CD4-positive, alpha-beta T cell (primary cell): Measurements from ENCODE around the gene COL6A2. TPM values are rescaled to one million over a fixed set of nuclear protein-coding genes. Genes with fewer than 3 reads are reported as not detected.

Experiments used
- ATAC-seq: fragments of 200-7000 bp; cut with Tn5 transposase; one replicate; pipeline ENCODE4 v1.10.0; 2022; ENCODE audit warnings: mild to moderate bottlenecking; ENCODE audit not compliant: poor library complexity
- CTCF ChIA-PET: fragments of 350-600 bp; sonication (Branson Sonifier 250); formaldehyde crosslinking; loops from one replicate; lab custom pipeline; 2021; ENCODE audit warnings: antibody characterized with exemption, inconsistent platforms; lab: Charles Lee
- POLR2A ChIA-PET: fragments of 350-600 bp; sonication (Branson Sonifier 250); formaldehyde crosslinking; loops from one replicate; lab custom pipeline; 2021; ENCODE audit warnings: antibody characterized with exemption, inconsistent platforms; lab: Charles Lee
- DNase-seq, 14 experiments: peaks; one replicate each; pipeline ENCODE4 v3.0.0-alpha.2; 2013 to 2020; ENCODE audit warnings: mixed read lengths in 2 of 14
- H3K27ac ChIP-seq, 2 donors: one replicate each; pipeline versions ENCODE4 v1.5.1 to v1.7.0; 2013; ENCODE audit warnings: low read length in 2 of 2, low read depth in 1 of 2, mild to moderate bottlenecking in 1 of 2
- H3K27me3 ChIP-seq, 2 experiments: 1 replicate in 1 of 2; 2 replicates in 1 of 2; pipeline versions ENCODE4 v1.6.1 to v1.7.0; 2013; ENCODE audit warnings: low read length in 2 of 2, control low read depth in 1 of 2, mild to moderate bottlenecking in 1 of 2, moderate library complexity in 1 of 2; ENCODE audit not compliant: insufficient read depth in 2 of 2, control insufficient read depth in 1 of 2
- H3K36me3 ChIP-seq: one replicate; pipeline ENCODE4 v1.6.1; 2013; ENCODE audit warnings: low read length, control low read depth; ENCODE audit not compliant: insufficient read depth
- H3K4me1 ChIP-seq: one replicate; pipeline ENCODE4 v1.6.1; 2013; ENCODE audit warnings: low read length, control low read depth; ENCODE audit not compliant: insufficient read depth
- H3K4me3 ChIP-seq: one replicate; pipeline ENCODE4 v1.5.1; 2013; ENCODE audit warnings: mild to moderate bottlenecking, low read length, moderate library complexity
- H3K9me3 ChIP-seq, 2 experiments: 1 replicate in 1 of 2; 2 replicates in 1 of 2; pipeline versions ENCODE4 v1.6.1 to v1.7.0; 2013; ENCODE audit warnings: low read length in 2 of 2, mild to moderate bottlenecking in 2 of 2, control low read depth in 1 of 2, moderate library complexity in 1 of 2; ENCODE audit not compliant: control insufficient read depth in 1 of 2, insufficient read depth in 1 of 2
- H3K27ac Mint-ChIP-seq: one replicate; pipeline ENCODE4 v1.8.0; 2020; ENCODE audit warnings: mixed read lengths
- H3K27me3 Mint-ChIP-seq: one replicate; pipeline ENCODE4 v1.8.0; 2021; ENCODE audit warnings: mixed read lengths
- H3K36me3 Mint-ChIP-seq: one replicate; pipeline ENCODE4 v1.8.0; 2021; ENCODE audit warnings: low read depth, mixed read lengths
- H3K4me1 Mint-ChIP-seq: one replicate; pipeline ENCODE4 v1.8.0; 2021; ENCODE audit warnings: low read depth, mixed read lengths
- H3K4me3 Mint-ChIP-seq: one replicate; pipeline ENCODE4 v1.8.0; 2020; ENCODE audit warnings: mild to moderate bottlenecking, mixed read lengths
- H3K9me3 Mint-ChIP-seq: one replicate; pipeline ENCODE4 v1.8.0; 2020; ENCODE audit warnings: mixed read lengths
- intact Hi-C, 2 experiments: fragments of 100-400 bp; cut with DNase I in 1 of 2; cut with micrococcal nuclease in 1 of 2; formaldehyde crosslinking; loops; one replicate each; pipeline versions ENCODE4 v1.15.1 to v1.9.0; 2023 to 2025; cut with DNase I, micrococcal nuclease
- total RNA-seq, 174 experiments: library from RNA in 2 of 174; stranded (reverse) in 2 of 174; gene quantifications; one replicate each; pipeline ENCODE4 v1.2.3 and lab custom pipeline; 2021 to 2026
- TF ChIP-seq, protein P1 (sequence below): fragments of 200-600 bp; IDR thresholded peaks from one replicate; pipeline ENCODE4 v1.8.0; 2022; ENCODE audit warnings: antibody characterized with exemption, mild to moderate bottlenecking

Gene COL6A2
- total RNA-seq, 2 experiments from 2014 or later = 24.1 to 26.4 TPM

DNA sequence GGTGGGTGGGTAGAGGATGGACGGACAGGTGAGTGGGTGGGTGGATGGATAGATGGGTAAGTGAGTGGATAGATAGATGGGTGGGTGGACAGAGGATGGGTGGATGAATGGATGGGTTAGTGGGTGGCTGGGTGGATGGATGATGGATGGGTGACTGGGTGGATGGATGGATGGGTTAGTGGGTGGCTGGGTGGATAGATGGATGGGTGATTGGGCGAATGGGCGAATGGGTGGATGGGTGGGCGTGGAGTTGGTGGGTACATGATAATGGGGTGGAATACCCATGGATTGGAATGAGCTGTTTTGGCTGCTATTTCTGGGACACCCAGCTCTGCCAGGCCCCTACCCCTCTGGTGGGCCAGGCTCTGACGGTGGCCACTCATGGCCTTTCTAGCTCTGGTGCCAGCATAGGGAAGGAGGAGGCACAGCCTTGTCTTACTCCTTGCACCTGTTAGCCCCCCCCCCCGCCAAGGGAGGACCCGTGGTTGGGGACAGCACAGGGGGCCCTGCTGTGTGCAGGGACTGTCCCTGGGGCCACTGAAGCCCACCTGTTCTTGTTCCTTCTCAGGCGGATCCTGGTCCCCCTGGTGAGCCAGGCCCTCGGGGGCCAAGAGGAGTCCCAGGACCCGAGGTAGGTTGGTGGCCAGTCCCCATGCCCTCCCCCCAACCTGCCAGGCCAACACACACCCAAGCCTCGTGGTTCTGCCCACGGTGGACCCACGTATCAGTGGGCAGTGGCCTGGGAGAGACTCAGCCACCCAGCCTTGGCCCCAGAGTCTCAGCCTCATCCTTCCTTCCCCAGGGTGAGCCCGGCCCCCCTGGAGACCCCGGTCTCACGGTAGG, 26.4 kb downstream of the COL6A2 start:
- CTCF ChIA-PET = no interaction called here
- DNase-seq (peak in 2 of 14 experiments; percentile 3 to 28), ATAC-seq (no peak)
- POLR2A ChIA-PET = no interaction called here
- Mint-ChIP-seq H3K4me1 (no peaks in the 10 kb centered on the region), H3K9me3 (no peaks in the 10 kb centered on the region), H3K27me3 (no peaks in the 10 kb centered on the region), H3K27ac (no peak overlapping the region), H3K36me3 (no peaks in the 10 kb centered on the region), H3K4me3 (no peak overlapping the region)
- H3K27me3 ChIP-seq = no peaks in the 10 kb centered on the region
- H3K9me3 ChIP-seq = peaks cover 0 to 4% of the 10 kb centered on the region in 2 experiments
- no peak overlapping the region for H3K27ac ChIP-seq
- intact Hi-C loops = no loop called here
- TF ChIP-seq, protein P1, sequence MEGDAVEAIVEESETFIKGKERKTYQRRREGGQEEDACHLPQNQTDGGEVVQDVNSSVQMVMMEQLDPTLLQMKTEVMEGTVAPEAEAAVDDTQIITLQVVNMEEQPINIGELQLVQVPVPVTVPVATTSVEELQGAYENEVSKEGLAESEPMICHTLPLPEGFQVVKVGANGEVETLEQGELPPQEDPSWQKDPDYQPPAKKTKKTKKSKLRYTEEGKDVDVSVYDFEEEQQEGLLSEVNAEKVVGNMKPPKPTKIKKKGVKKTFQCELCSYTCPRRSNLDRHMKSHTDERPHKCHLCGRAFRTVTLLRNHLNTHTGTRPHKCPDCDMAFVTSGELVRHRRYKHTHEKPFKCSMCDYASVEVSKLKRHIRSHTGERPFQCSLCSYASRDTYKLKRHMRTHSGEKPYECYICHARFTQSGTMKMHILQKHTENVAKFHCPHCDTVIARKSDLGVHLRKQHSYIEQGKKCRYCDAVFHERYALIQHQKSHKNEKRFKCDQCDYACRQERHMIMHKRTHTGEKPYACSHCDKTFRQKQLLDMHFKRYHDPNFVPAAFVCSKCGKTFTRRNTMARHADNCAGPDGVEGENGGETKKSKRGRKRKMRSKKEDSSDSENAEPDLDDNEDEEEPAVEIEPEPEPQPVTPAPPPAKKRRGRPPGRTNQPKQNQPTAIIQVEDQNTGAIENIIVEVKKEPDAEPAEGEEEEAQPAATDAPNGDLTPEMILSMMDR = no peak
- H3K4me3 ChIP-seq = no peak overlapping the region
- no peaks in the 10 kb centered on the region for H3K4me1 ChIP-seq
- H3K36me3 ChIP-seq = no peaks in the 10 kb centered on the region

DNA sequence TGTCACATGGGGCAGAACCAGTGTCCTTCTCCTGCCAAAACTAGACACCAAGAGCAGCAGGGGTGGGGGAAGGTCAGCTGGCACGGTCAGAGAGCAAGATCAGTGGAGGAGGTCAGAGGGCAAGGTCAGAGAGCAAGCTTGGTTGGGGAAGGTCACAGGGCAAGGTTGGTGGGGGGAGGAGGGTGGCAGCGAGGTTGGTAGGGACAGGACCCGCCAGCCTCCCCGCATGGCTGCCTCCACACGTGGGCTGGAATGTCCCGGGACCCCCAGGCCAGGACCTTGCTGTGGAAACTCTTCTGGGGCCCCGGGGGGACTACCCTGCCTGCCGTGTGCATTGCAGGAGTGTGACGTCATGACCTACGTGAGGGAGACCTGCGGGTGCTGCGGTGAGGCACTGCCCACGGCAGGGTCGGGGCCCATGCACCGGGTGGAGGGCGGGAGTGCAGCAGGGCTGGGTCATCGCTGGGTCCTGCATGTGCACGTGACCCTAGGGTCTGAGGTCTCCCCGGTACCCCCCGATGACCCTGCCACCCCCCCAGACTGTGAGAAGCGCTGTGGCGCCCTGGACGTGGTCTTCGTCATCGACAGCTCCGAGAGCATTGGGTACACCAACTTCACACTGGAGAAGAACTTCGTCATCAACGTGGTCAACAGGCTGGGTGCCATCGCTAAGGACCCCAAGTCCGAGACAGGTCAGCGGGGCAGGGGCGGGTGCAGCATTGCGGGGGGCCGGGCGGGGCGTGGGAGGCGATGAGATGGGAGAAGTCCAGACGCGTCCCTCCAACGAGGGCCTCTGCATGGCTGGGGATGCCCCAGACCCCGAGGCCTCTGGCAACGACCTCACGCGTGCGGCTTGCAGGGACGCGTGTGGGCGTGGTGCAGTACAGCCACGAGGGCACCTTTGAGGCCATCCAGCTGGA, 27.3 kb downstream of the COL6A2 start:
- H3K27ac Mint-ChIP-seq = no peak overlapping the region
- CTCF ChIA-PET = no interaction called here
- intact Hi-C loops = no loop called here

DNA sequence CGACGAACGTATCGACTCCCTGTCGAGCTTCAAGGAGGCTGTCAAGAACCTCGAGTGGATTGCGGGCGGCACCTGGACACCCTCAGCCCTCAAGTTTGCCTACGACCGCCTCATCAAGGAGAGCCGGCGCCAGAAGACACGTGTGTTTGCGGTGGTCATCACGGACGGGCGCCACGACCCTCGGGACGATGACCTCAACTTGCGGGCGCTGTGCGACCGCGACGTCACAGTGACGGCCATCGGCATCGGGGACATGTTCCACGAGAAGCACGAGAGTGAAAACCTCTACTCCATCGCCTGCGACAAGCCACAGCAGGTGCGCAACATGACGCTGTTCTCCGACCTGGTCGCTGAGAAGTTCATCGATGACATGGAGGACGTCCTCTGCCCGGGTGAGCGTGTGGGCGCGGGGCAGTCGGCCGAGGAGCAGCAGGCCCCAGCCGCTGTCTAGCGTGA, 28.0 kb downstream of the COL6A2 start:
- Histone ChIP-seq H3K36me3 (no peaks in the 10 kb centered on the region), H3K9me3 (peaks cover 0 to 4% of the 10 kb centered on the region in 2 experiments), H3K27ac (no peak overlapping the region), H3K4me3 (no peak overlapping the region), H3K4me1 (no peaks in the 10 kb centered on the region), H3K27me3 (no peaks in the 10 kb centered on the region)
- TF ChIP-seq, protein P1 = no peak
- no peaks in the 10 kb centered on the region for H3K27me3 Mint-ChIP-seq
- ChIA-PET CTCF (no interaction called here), POLR2A (no interaction called here)
- no peaks in the 10 kb centered on the region for H3K9me3 Mint-ChIP-seq
- H3K4me1 Mint-ChIP-seq = no peaks in the 10 kb centered on the region
- H3K27ac Mint-ChIP-seq = no peak overlapping the region
- H3K4me3 Mint-ChIP-seq = no peak overlapping the region
- peak in 2 of 14 experiments; percentile 2 to 19 for DNase-seq
- no peaks in the 10 kb centered on the region for H3K36me3 Mint-ChIP-seq
- intact Hi-C loops = no loop called here
- no peak for ATAC-seq

More for the DNA sequence above, 27.3 kb downstream of the COL6A2 start:
- H3K9me3 ChIP-seq = peaks cover 0 to 4% of the 10 kb centered on the region in 2 experiments
- H3K4me3 ChIP-seq = no peak overlapping the region
- Mint-ChIP-seq H3K36me3 (no peaks in the 10 kb centered on the region), H3K4me3 (no peak overlapping the region), H3K9me3 (no peaks in the 10 kb centered on the region), H3K27me3 (no peaks in the 10 kb centered on the region), H3K4me1 (no peaks in the 10 kb centered on the region)
- H3K27me3 ChIP-seq = no peaks in the 10 kb centered on the region
- TF ChIP-seq, protein P1 = no peak
- H3K4me1 ChIP-seq = no peaks in the 10 kb centered on the region
- DNase-seq (peak in 2 of 14 experiments; percentile 3 to 26), ATAC-seq (no peak)
- H3K36me3 ChIP-seq = no peaks in the 10 kb centered on the region
- POLR2A ChIA-PET = no interaction called here
- H3K27ac ChIP-seq = no peak overlapping the region
